HFFc6 (cell line): ENCODE results near the gene SCAMP2. TPM values are rescaled to one million over a fixed set of nuclear protein-coding genes. Genes with fewer than 3 reads are reported as not detected.

Experiments
- DNase-seq: peaks from one replicate; pipeline ENCODE4 v3.0.0-alpha.2; 2018
- H3K27ac Mint-ChIP-seq: 2 replicates; pipeline ENCODE4 v1.8.0; 2020; ENCODE audit warnings: mild to moderate bottlenecking, mixed read lengths
- H3K27me3 Mint-ChIP-seq: 2 replicates; pipeline ENCODE4 v1.8.0; 2021; ENCODE audit warnings: mild to moderate bottlenecking, moderate library complexity, mixed read lengths; ENCODE audit not compliant: insufficient read depth
- H3K36me3 Mint-ChIP-seq: 2 replicates; pipeline ENCODE4 v1.8.0; 2021; ENCODE audit warnings: low read depth, mixed read lengths
- H3K4me1 Mint-ChIP-seq: 2 replicates; pipeline ENCODE4 v1.8.0; 2020; ENCODE audit warnings: low read depth, mixed read lengths
- H3K4me3 Mint-ChIP-seq: 2 replicates; pipeline ENCODE4 v1.8.0; 2020; ENCODE audit warnings: mild to moderate bottlenecking, moderate library complexity, mixed read lengths
- H3K9me3 Mint-ChIP-seq: 2 replicates; pipeline ENCODE4 v1.8.0; 2020; ENCODE audit warnings: mild to moderate bottlenecking, mixed read lengths
- total RNA-seq, 6 experiments: library from RNA; stranded (reverse); fragmentation: NEBNext Ultra II Directional; extraction: Animal tissue kit (Norgen Biotek cat#: 25700); gene quantifications; 2 replicates in 1 of 6; 3 replicates in 5 of 6; pipeline ENCODE4 v1.2.3, GENCODE V29; 2021
- TF ChIP-seq, protein P1 (sequence below): fragments of 200-600 bp; sonication (generic); IDR thresholded peaks from 2 replicates; pipeline ENCODE4 v1.5.0; 2021; ENCODE audit warnings: antibody characterized with exemption, mild to moderate bottlenecking

SCAMP2 gene
- total RNA-seq, 6 experiments from 2014 or later, result 70.1 to 86.1 (median 75.9) TPM

DNA sequence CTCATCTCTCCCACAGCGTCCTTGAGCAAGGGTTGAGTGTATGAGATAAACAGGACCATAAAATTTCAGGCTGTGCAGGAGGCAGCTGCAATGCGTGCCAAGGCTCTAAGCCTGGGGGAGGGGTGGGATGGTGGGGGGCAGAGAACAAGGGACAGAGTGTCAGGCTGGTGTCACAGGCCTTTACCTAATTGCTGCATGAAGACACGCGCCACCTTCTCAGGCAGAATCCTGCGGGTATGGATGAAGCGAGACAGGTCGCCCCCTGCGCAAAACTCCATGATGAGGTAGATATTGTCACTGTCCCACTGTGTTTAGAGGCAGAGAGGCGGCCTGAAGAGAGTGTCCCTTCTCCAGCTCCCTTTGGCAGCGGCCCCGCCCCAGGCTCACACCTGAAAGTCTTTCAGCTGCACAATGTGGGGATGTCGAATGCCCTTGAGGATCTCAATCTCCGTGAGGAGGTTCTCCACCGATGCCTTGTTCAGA lies 31.2 kb downstream of the SCAMP2 start:
- Mint-ChIP-seq H3K4me3 (peak overlapping the region; percentile 94), H3K27ac (no peak overlapping the region), H3K27me3 (no peaks in the 10 kb centered on the region; the same call in 1 of the 2 replicates), H3K9me3 (no peaks in the 10 kb centered on the region), H3K36me3 (no peaks in the 10 kb centered on the region), H3K4me1 (peaks cover 17% of the 10 kb centered on the region; the same call in 1 of the 2 replicates)
- TF ChIP-seq, protein P1, sequence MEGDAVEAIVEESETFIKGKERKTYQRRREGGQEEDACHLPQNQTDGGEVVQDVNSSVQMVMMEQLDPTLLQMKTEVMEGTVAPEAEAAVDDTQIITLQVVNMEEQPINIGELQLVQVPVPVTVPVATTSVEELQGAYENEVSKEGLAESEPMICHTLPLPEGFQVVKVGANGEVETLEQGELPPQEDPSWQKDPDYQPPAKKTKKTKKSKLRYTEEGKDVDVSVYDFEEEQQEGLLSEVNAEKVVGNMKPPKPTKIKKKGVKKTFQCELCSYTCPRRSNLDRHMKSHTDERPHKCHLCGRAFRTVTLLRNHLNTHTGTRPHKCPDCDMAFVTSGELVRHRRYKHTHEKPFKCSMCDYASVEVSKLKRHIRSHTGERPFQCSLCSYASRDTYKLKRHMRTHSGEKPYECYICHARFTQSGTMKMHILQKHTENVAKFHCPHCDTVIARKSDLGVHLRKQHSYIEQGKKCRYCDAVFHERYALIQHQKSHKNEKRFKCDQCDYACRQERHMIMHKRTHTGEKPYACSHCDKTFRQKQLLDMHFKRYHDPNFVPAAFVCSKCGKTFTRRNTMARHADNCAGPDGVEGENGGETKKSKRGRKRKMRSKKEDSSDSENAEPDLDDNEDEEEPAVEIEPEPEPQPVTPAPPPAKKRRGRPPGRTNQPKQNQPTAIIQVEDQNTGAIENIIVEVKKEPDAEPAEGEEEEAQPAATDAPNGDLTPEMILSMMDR, result no peak
- DNase-seq, result no peak

DNA sequence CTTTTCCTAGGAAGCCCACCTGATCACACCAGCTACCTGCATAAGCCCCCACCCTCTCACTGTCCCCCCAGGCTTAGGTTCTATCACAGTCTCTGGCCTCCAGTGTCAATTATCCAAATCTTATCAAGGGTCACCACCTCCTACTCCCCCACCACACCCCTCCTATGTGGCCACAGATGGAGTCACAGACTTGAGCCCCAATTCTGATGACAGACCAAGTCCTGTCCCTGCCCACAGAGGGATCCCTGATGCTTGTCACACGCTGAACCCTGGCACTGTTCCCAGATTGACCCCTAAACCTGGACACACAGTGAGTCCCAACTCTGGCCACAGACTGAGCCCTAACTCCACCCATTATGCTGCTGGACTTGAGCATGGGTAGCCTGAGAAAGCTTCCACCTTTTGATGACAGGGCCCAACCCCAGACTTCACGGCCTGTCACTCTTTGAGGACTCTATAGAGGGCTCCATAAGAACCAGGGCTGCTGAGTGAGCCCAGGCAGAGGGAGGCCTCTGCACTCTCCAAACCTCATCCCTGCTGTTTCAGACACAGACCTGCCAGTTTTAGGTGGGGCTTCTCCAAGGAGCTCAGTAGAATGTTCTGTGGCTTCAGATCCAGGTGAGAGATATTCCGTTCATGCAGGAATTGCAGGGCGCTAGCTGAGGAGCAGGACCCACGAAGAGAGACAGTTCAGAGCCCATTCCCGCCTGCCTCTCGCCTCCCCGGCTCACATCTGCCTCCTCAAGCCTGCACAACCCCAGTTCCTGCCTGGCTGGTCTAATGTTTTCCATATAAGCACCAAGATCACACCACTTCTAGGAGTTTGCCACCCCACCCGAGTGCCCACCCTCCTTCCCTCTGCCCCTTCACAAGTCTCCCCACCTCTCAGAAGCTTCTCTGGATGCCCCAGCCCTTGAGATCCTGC lies 32.1 kb downstream of the SCAMP2 start:
- Mint-ChIP-seq H3K4me1 (peaks cover 17% of the 10 kb centered on the region; the same call in 1 of the 2 replicates), H3K27ac (no peak overlapping the region), H3K9me3 (no peaks in the 10 kb centered on the region), H3K27me3 (no peaks in the 10 kb centered on the region; the same call in 1 of the 2 replicates), H3K36me3 (no peaks in the 10 kb centered on the region), H3K4me3 (no peak overlapping the region)
- DNase-seq, result no peak
- TF ChIP-seq, protein P1, result no peak

GRCh38 chr15:74839526-74840395 lies 33.4 kb downstream of the SCAMP2 start:
- H3K4me3 Mint-ChIP-seq, result no peak overlapping the region
- H3K36me3 Mint-ChIP-seq, result no peaks in the 10 kb centered on the region
- no peak overlapping the region for H3K27ac Mint-ChIP-seq
- peaks cover 22% of the 10 kb centered on the region; the same call in 1 of the 2 replicates for H3K4me1 Mint-ChIP-seq
- no peaks in the 10 kb centered on the region for H3K9me3 Mint-ChIP-seq
- TF ChIP-seq, protein P1, result peak; percentile 20; the same call in 1 of the 2 replicates
- DNase-seq, result no peak
- H3K27me3 Mint-ChIP-seq, result peaks cover 3% of the 10 kb centered on the region

DNA sequence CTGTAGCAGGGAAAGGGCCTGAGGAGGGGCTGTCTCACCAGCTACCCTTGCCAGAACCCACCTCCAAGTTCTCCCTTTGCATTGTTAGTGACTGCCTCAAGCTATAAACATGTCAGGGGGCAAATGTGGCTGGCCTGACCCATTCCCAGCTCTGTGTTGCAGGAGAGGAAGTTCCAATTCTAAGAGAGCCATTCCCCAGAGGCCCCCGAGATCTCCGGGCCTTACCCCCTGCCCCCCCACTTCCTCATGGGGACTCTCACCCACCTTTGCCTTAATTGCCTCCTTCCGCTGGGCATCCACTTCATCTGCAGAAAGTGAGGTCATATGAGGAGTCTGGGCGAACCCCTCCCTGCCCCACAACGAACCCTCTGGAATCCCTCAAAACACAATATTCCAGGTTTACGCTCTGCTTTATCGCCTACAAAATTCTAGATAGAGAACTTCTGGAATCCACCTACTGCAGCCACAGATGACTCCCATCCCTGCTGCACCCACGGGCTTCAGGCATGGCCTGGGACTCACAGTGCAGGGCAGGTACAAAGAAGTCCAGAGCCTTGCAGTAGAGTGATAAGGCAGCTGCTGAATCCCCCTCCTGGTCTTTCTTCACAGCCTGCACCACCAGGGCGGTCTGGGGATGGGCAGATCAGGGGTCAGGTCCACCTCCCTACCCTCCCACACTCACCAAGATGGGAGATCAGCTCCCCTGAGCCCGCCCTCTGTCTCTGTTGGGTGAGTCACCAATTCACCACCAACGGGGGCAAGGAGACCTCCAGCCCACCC lies 34.2 kb downstream of the SCAMP2 start:
- TF ChIP-seq, protein P1, result no peak
- Mint-ChIP-seq H3K4me3 (no peak overlapping the region), H3K36me3 (no peaks in the 10 kb centered on the region), H3K9me3 (no peaks in the 10 kb centered on the region), H3K27ac (no peak overlapping the region), H3K4me1 (peaks cover 22% of the 10 kb centered on the region; the same call in 1 of the 2 replicates), H3K27me3 (peaks cover 3% of the 10 kb centered on the region)
- DNase-seq, result no peak

DNA sequence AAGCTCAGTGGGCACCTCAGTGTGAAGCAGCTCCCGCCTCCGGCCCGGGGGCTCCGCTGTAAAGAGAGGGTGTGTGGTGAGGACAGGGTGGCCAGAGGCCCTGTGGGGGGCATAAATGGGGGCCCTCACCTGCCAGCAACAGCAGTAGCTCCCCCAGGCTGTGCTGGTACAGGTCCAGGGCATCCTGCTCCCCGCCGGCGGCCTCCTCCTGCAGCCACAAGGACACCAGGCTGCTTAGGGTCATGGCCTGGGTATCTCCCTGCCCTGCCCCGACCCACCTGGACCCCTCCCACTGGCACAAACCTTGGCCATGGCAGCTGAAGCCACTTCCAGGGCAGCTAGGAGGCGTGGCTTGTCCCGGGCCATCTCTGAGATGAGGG lies 35.0 kb downstream of the SCAMP2 start:
- no peak for DNase-seq
- no peaks in the 10 kb centered on the region for H3K36me3 Mint-ChIP-seq
- TF ChIP-seq, protein P1, result no peak
- no peaks in the 10 kb centered on the region for H3K9me3 Mint-ChIP-seq
- H3K27me3 Mint-ChIP-seq, result peaks cover 3% of the 10 kb centered on the region
- no peak overlapping the region for H3K4me3 Mint-ChIP-seq
- no peak overlapping the region for H3K27ac Mint-ChIP-seq
- peaks cover 17% of the 10 kb centered on the region; the same call in 1 of the 2 replicates for H3K4me1 Mint-ChIP-seq
